ENCODE results near the gene GREB1.

- TF ChIP-seq CTCF (IDR thresholded peaks at IDR 0.05; ENCODE audit: poor library complexity) = no peak
- no peak for TF ChIP-seq EZH2phosphoT487 (IDR thresholded peaks at IDR 0.05; ENCODE audit: low read depth, severe bottlenecking, unreplicated experiment)
- TF ChIP-seq EZH2 (IDR thresholded peaks at IDR 0.05; ENCODE audit: borderline replicate concordance) = no peak
Measured at GRCh38 chr2:11635141-11635540, 101.3 kb downstream of the GREB1 start.

Data from hepatocyte (in vitro differentiated cells).